HepG2 (cell line): Measurements from ENCODE around the gene SLC2A10. TPM values are rescaled to one million over a fixed set of nuclear protein-coding genes. Genes with fewer than 3 reads are reported as not detected.
A peak's percentile ranks its signal among the peaks of the same experiment; 100 is the strongest.

Experiments used
- ELF3 ChIP-seq: IDR thresholded peaks from 2 replicates; pipeline ENCODE4 v1.6.1; 2016; ENCODE audit warnings: missing genetic modification reagents, missing compliant biosample characterization
- ERF ChIP-seq: IDR thresholded peaks from 2 replicates; pipeline ENCODE4 v1.6.1; 2018; ENCODE audit warnings: missing biosample characterization, missing genetic modification reagents
- EZH2 ChIP-seq: conservative IDR thresholded peaks from 2 replicates; pipeline ENCODE4 v1.6.1; 2012; ENCODE audit warnings: mild to moderate bottlenecking, low read depth, low read length, moderate library complexity
- FOXA1 ChIP-seq, 2 experiments: fragments of 450-650 bp in 1 of 2; sonication (generic) in 1 of 2; formaldehyde crosslinking in 1 of 2; IDR thresholded peaks; 2 replicates each; pipeline versions ENCODE4 v1.4.0 to v1.6.1; 2016 to 2020; ENCODE audit warnings: missing genetic modification reagents in 1 of 2
- GABPA ChIP-seq, 2 experiments: IDR thresholded peaks; 2 replicates each; pipeline ENCODE4 v1.6.1; 2011 to 2016; ENCODE audit warnings: low read depth in 2 of 2, low read length in 1 of 2, missing biosample characterization in 1 of 2, missing genetic modification characterization in 1 of 2
- NFE2 ChIP-seq: sonication (generic); formaldehyde crosslinking; IDR thresholded peaks from 2 replicates; pipeline ENCODE4 v1.4.0; 2020; ENCODE audit warnings: missing genetic modification reagents
- XRCC5 ChIP-seq: fragments of 200-400 bp; formaldehyde crosslinking; optimal IDR thresholded peaks from 2 replicates; pipeline ENCODE3; 2017; ENCODE audit warnings: mild to moderate bottlenecking, low read length
- ZKSCAN8 ChIP-seq: IDR thresholded peaks from 2 replicates; pipeline ENCODE4 v1.6.1; 2016; ENCODE audit warnings: borderline replicate concordance, missing genetic modification reagents, missing compliant biosample characterization
- ZNF24 ChIP-seq: fragments of 450-650 bp; IDR thresholded peaks from 2 replicates; pipeline ENCODE4 v1.6.1; 2017; ENCODE audit warnings: antibody characterized with exemption, mild to moderate bottlenecking
- ZNF543 ChIP-seq: sonication (generic); formaldehyde crosslinking; IDR thresholded peaks from 2 replicates; pipeline ENCODE4 v1.4.0; 2020; ENCODE audit warnings: mild to moderate bottlenecking, missing genetic modification reagents
- ZNF747 ChIP-seq: sonication (generic); formaldehyde crosslinking; IDR thresholded peaks from 2 replicates; pipeline ENCODE4 v1.8.1; 2023; ENCODE audit warnings: missing genetic modification reagents, mild to moderate bottlenecking, borderline replicate concordance
- ZNF841 ChIP-seq: sonication (generic); formaldehyde crosslinking; IDR thresholded peaks from 2 replicates; pipeline ENCODE4 v1.8.1; 2023; ENCODE audit warnings: missing genetic modification reagents, borderline replicate concordance
- ZSCAN29 ChIP-seq: sonication (generic); formaldehyde crosslinking; conservative IDR thresholded peaks from 2 replicates; pipeline ENCODE4 v1.4.0; 2020; ENCODE audit warnings: mild to moderate bottlenecking, missing genetic modification reagents
- polyA plus RNA-seq, 8 experiments: library from polyadenylated mRNA; depleted of rRNA in 3 of 8; stranded (reverse) in 7 of 8; unstranded in 1 of 8; fragments of >200 nt; fragmentation: Illumina TruSeq in 4 of 8; extraction: Trizol in 4 of 8; gene quantifications; 2 replicates each; pipeline versions ENCODE4 v1.2.1 to v1.2.3, GENCODE V29; 2011 to 2016; ENCODE audit warnings: low read depth in 4 of 8, missing spikeins in 1 of 8, mixed read lengths in 1 of 8; ENCODE audit not compliant: insufficient read depth in 1 of 8
- total RNA-seq, 5 experiments: library from RNA; depleted of rRNA; stranded (reverse); fragments of >200 nt; fragmentation: Illumina TruSeq; extraction: Trizol; gene quantifications; 2 replicates each; pipeline ENCODE4 v1.2.3, GENCODE V29; 2016; ENCODE audit warnings: low read depth in 1 of 5
- TF ChIP-seq, protein P1 (sequence below), 2 experiments: fragments of 450-650 bp in 1 of 2; sonication (generic) in 1 of 2; formaldehyde crosslinking in 1 of 2; IDR thresholded peaks; 2 replicates each; pipeline versions ENCODE4 v1.6.1 to v1.8.0; 2016 to 2022; ENCODE audit warnings: antibody characterized with exemption in 1 of 2, mild to moderate bottlenecking in 1 of 2, missing genetic modification reagents in 1 of 2
- TF ChIP-seq, protein P2 (sequence below): IDR thresholded peaks from 2 replicates; pipeline ENCODE4 v1.6.1; 2016; ENCODE audit warnings: low read depth, borderline replicate concordance
- TF ChIP-seq, protein P3 (sequence below): sonication (generic); formaldehyde crosslinking; IDR thresholded peaks from 2 replicates; pipeline ENCODE4 v1.4.0; 2020; ENCODE audit warnings: low read depth, missing genetic modification reagents

Gene SLC2A10
- total and polyA plus RNA-seq, 2 of the 13 experiments (the other 11 are each of a cell fraction or from before 2014, with no cell fraction given): 16.0 to 18.4 TPM

DNA sequence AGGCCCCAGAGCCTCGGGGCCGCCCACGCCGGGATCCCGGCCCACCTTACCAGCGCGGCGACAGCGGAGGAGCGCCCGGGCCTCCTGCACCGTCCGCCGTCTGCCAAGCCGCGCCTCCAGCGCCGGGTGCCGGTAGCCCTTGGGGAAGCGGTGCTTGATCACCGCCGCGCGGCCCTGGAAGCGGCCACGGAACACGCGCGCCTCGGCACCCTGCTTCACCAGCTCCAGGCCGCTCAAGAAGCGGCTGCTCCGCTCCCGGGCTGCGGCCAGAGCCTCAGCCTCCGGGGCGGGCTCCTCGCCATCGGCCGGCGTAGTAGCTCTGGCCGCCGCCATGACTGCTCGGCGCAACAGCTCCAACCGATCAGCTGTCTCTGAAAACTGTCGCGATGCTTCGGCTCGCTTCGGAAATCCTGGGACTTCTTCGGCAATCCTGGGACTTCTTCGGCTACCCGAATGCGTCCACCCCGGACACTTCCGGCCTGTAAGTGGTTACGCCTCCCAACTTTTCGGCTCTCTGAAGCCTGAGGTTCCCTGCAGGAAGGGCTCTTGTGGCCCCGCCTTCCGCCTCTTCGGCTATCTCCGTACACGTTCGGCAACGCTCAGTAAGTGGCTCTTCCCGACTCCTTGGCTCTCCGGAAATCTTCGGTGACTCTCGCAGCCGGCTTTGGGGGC, 20.2 kb upstream of the SLC2A10 start, which contains the start of gene TP53RK (continued):
- TF ChIP-seq, protein P1, sequence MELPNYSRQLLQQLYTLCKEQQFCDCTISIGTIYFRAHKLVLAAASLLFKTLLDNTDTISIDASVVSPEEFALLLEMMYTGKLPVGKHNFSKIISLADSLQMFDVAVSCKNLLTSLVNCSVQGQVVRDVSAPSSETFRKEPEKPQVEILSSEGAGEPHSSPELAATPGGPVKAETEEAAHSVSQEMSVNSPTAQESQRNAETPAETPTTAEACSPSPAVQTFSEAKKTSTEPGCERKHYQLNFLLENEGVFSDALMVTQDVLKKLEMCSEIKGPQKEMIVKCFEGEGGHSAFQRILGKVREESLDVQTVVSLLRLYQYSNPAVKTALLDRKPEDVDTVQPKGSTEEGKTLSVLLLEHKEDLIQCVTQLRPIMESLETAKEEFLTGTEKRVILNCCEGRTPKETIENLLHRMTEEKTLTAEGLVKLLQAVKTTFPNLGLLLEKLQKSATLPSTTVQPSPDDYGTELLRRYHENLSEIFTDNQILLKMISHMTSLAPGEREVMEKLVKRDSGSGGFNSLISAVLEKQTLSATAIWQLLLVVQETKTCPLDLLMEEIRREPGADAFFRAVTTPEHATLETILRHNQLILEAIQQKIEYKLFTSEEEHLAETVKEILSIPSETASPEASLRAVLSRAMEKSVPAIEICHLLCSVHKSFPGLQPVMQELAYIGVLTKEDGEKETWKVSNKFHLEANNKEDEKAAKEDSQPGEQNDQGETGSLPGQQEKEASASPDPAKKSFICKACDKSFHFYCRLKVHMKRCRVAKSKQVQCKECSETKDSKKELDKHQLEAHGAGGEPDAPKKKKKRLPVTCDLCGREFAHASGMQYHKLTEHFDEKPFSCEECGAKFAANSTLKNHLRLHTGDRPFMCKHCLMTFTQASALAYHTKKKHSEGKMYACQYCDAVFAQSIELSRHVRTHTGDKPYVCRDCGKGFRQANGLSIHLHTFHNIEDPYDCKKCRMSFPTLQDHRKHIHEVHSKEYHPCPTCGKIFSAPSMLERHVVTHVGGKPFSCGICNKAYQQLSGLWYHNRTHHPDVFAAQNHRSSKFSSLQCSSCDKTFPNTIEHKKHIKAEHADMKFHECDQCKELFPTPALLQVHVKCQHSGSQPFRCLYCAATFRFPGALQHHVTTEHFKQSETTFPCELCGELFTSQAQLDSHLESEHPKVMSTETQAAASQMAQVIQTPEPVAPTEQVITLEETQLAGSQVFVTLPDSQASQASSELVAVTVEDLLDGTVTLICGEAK (IDR thresholded peaks at IDR 0.05): no peak
- TF ChIP-seq, protein P1 (CRISPR knock-in tag; IDR thresholded peaks at IDR 0.05): peak; percentile 71; the same call in 1 of the 2 replicates
- TF ChIP-seq GABPA (IDR thresholded peaks at IDR 0.05; ENCODE audit: low read depth, low read length): peak; percentile 43; the same call in 1 of the 2 replicates
- TF ChIP-seq GABPA (CRISPR knock-in tag; IDR thresholded peaks at IDR 0.05; ENCODE audit: low read depth): peak; percentile 85
- peak; percentile 78 for TF ChIP-seq ZSCAN29 (CRISPR knock-in tag)
- TF ChIP-seq, protein P2, sequence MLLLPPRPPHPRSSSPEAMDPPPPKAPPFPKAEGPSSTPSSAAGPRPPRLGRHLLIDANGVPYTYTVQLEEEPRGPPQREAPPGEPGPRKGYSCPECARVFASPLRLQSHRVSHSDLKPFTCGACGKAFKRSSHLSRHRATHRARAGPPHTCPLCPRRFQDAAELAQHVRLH (CRISPR knock-in tag): peak; percentile 83; the same call in 1 of the 2 replicates
- no peak for TF ChIP-seq ZNF24
- no peak for TF ChIP-seq EZH2
- TF ChIP-seq ELF3 (CRISPR knock-in tag): peak; percentile 81
- TF ChIP-seq XRCC5: peak; percentile 92
- TF ChIP-seq FOXA1 (IDR thresholded peaks at IDR 0.05): no peak
- TF ChIP-seq FOXA1 (CRISPR knock-in tag; IDR thresholded peaks at IDR 0.05): peak; percentile 28; the same call in 1 of the 2 replicates
- TF ChIP-seq ERF (CRISPR knock-in tag): peak; percentile 93; the same call in 1 of the 2 replicates
- TF ChIP-seq NFE2 (CRISPR knock-in tag): no peak; the same call in 1 of the 2 replicates
- TF ChIP-seq ZNF747: no peak; the same call in 1 of the 2 replicates
- TF ChIP-seq ZNF543: peak; percentile 98
- TF ChIP-seq, protein P3, sequence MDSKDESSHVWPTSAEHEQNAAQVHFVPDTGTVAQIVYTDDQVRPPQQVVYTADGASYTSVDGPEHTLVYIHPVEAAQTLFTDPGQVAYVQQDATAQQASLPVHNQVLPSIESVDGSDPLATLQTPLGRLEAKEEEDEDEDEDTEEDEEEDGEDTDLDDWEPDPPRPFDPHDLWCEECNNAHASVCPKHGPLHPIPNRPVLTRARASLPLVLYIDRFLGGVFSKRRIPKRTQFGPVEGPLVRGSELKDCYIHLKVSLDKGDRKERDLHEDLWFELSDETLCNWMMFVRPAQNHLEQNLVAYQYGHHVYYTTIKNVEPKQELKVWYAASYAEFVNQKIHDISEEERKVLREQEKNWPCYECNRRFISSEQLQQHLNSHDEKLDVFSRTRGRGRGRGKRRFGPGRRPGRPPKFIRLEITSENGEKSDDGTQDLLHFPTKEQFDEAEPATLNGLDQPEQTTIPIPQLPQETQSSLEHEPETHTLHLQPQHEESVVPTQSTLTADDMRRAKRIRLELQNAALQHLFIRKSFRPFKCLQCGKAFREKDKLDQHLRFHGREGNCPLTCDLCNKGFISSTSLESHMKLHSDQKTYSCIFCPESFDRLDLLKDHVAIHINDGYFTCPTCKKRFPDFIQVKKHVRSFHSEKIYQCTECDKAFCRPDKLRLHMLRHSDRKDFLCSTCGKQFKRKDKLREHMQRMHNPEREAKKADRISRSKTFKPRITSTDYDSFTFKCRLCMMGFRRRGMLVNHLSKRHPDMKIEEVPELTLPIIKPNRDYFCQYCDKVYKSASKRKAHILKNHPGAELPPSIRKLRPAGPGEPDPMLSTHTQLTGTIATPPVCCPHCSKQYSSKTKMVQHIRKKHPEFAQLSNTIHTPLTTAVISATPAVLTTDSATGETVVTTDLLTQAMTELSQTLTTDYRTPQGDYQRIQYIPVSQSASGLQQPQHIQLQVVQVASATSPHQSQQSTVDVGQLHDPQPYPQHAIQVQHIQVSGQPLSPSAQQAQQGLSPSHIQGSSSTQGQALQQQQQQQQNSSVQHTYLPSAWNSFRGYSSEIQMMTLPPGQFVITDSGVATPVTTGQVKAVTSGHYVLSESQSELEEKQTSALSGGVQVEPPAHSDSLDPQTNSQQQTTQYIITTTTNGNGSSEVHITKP (CRISPR knock-in tag): peak; percentile 78
- peak; percentile 33; the same call in 1 of the 2 replicates for TF ChIP-seq ZKSCAN8 (CRISPR knock-in tag)
- no peak for TF ChIP-seq ZNF841 (CRISPR knock-in tag)
